CD1c-positive myeloid dendritic cell (primary cell): ENCODE data around the gene DICER1.
"Not testable (repeated sequence)": the region's sequence is repeated elsewhere in the genome, so short reads cannot be mapped to it uniquely, and the experiment has no call there.

Source experiments
- DNase-seq: peaks from one replicate; pipeline ENCODE4 v3.0.0-alpha.2; 2016; ENCODE audit errors: extremely low spot score

DICER1 gene

GRCh38 chr14:95150910-95151309 is 6.4 kb downstream of the DICER1 start:
- DNase-seq, result no peak

GRCh38 chr14:95149441-95149840 is 7.9 kb downstream of the DICER1 start:
- DNase-seq, result no peak

GRCh38 chr14:95147597-95147996 is 9.7 kb downstream of the DICER1 start:
- DNase-seq, result no peak

- DNase-seq, result peak; percentile 50
Measured at GRCh38 chr14:95146079-95146771, 11.1 kb downstream of the DICER1 start.

- DNase-seq, result no peak
Measured at GRCh38 chr14:95144849-95145248, 12.5 kb downstream of the DICER1 start.

GRCh38 chr14:95143808-95144620 is 13.3 kb downstream of the DICER1 start:
- DNase-seq, result peak; percentile 57

GRCh38 chr14:95142208-95142607 is 15.1 kb downstream of the DICER1 start:
- no peak for DNase-seq

GRCh38 chr14:95141684-95142083 is 15.6 kb downstream of the DICER1 start:
- DNase-seq, result no peak

- DNase-seq, result peak; percentile 57
Measured at GRCh38 chr14:95140060-95140858, 17.1 kb downstream of the DICER1 start.

GRCh38 chr14:95138876-95139275 is 18.5 kb downstream of the DICER1 start:
- DNase-seq, result no peak

GRCh38 chr14:95138455-95138854 is 18.9 kb downstream of the DICER1 start:
- not testable (repeated sequence) for DNase-seq

- no peak for DNase-seq
Measured at GRCh38 chr14:95137804-95138167, 19.5 kb downstream of the DICER1 start.

GRCh38 chr14:95137164-95137803 is 20.0 kb downstream of the DICER1 start:
- DNase-seq, result peak; percentile 14

- no peak for DNase-seq
Measured at GRCh38 chr14:95136631-95137030, 20.7 kb downstream of the DICER1 start.

GRCh38 chr14:95134304-95134933 is 22.9 kb downstream of the DICER1 start:
- DNase-seq, result peak; percentile 21

- DNase-seq, result no peak
Measured at GRCh38 chr14:95133282-95133681, 24.0 kb downstream of the DICER1 start.

- no peak for DNase-seq
Measured at GRCh38 chr14:95132760-95133159, 24.6 kb downstream of the DICER1 start.

GRCh38 chr14:95130549-95130948 is 26.8 kb downstream of the DICER1 start:
- DNase-seq, result no peak

GRCh38 chr14:95128140-95128539 is 29.2 kb downstream of the DICER1 start:
- DNase-seq, result no peak

- DNase-seq, result no peak
Measured at GRCh38 chr14:95127531-95127911, 29.8 kb downstream of the DICER1 start.

- DNase-seq, result no peak
Measured at GRCh38 chr14:95126906-95127530, 30.3 kb downstream of the DICER1 start.
